ENCODE results near the gene PSRC1.
A peak's percentile ranks its signal among the peaks of the same experiment; 100 is the strongest.
"Not testable (repeated sequence)": the region's sequence is repeated elsewhere in the genome, so short reads cannot be mapped to it uniquely, and the experiment has no call there.

Gene PSRC1

DNA sequence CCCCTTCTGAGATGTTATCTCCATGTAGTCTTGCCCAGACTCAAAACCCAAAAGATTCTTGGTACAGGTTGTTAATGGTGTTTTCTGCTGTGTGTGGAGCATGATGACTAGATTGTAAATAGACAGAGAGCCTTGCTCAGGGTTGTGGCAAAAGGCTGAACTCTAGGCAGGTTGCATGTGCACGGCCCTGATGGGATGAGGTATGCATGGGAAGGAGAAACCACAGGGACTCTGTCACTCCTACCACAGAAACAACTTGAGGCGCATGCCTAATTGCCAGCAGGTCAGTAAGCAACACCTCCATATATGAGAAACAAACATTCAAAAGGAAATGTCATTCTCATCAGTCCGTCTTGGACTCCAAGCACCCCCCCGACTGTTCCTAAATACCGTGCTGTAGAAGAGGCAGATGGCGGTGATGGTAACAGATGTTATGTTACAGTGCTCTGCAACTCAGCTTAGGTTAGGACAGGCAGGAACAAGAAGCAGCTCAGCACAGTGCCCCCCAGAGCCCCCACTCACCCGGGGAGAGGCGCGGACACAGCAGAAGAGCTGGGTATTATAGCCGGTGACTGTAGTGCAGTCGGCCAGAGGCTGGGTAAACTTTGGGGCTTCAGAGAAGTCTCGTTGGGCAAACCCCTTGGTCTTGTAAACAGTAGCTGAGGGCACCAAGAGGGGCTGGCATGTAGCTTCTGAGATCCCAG is 12.9 kb upstream of the PSRC1 start:
- no peak for DNase-seq

DNA sequence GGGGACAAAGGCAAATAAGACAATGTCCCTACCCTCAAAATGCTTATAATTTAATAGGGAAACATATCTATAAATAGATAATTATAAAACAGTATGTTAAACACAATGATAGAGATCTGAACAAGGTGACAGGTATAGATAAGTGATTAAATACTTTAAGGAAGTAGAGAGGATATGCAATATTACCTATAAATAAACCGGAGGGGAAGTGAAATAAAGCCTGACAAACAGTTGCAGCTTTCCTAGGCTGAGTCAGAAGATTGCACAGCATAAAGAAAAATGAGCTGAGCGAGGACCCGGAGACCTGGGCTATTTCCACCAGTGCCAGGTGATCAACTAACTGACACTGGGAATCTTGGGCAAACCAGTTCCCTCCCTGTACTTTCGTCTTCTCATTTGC is 11.5 kb upstream of the PSRC1 start:
- DNase-seq, result no peak

DNA sequence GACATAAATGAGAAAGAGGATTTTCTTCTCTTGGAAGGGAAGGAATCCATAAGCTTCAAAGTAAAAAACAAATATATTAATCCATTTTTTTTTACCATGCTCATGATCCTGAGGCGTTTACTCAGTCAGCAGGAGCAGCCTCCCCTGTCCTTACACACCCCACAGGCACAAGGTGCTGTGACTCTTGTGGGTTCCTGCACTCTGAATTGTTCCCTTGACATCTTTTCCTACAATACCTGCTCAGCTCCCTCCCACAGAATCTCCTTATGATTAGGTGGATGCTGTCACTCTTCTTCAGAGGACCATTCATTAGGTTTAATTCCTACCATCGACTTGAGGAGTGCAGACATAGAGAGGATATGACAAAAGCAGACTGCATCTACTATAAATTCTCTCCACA is 10.1 kb upstream of the PSRC1 start:
- no peak for DNase-seq

DNA sequence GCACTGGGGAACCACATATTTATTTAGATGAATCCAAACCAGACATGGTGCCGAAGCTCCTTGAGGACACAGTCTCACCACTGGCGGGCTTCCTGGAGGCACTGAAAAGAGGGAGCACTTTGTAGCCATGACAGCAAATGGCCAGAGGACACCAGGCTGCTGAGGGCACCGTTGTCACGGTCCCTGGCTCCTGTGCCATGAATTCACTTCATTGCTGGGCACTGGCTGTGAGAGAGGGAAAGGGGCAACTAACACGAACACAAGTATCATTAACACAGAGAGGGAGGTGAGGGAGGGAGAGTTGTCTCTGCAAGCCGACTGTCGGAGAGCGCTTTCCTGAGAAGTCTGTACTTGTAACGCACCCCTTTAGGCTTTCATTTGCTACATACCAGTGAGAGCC is 9.4 kb upstream of the PSRC1 start:
- DNase-seq, result no peak

DNA sequence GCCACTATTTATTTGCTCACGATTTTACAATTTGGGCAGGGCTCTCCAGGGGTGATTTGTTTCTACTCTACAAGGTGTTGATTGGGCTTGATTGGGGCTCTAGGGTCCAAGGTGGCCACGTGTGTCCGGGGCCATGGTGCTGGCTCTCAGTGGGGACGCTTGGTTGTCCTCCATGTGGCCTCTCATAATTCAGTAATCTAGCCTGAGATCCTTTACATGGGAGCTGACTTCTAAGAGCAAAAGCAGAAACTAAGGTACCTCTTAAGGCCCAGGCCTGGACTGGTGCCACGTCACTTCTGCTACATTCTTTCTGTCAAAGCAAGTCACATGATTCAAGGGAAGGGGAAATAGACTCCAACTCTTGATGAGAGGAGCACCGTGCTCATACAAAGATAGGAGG is 8.1 kb upstream of the PSRC1 start:
- peak; percentile 33 for DNase-seq

DNA sequence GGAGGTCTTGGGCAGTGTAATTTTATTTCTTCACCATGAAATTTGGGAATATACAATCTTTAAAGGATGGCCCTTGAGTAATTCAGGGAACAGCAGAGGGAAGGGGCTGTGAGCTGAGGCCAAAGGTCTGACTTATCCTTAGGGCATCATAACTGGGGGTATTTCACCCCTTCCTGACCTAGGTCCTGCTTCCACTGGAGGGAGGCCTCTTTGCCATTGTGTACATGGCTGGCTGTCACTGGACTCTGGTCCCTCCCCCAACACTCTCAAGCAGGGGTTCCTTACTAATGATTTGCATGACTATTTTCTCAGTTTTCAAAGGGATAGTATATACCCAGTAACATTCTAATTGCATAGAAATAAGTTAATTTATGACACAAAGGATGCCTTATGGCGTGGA is 7.2 kb upstream of the PSRC1 start:
- DNase-seq, result no peak

DNA sequence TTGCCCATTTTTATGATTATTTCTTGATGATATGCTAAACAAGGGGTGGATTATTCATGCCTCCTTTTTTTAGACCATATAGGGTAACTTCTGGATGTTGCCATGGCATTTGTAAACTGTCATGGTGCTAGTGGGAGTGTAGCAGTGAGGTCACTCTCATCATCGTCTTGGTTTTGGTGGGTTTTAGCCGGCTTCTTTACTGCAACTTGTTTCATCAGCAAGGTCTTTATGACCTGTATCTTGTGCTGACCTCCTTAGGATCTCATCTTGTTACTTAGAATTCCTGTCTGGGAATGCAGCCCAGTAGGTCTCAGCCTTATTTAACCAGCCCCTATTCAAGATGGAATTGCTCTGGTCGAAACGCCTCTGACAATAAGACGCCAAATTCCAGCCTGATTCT is 3.8 kb upstream of the PSRC1 start:
- DNase-seq, result not testable (repeated sequence)

DNA sequence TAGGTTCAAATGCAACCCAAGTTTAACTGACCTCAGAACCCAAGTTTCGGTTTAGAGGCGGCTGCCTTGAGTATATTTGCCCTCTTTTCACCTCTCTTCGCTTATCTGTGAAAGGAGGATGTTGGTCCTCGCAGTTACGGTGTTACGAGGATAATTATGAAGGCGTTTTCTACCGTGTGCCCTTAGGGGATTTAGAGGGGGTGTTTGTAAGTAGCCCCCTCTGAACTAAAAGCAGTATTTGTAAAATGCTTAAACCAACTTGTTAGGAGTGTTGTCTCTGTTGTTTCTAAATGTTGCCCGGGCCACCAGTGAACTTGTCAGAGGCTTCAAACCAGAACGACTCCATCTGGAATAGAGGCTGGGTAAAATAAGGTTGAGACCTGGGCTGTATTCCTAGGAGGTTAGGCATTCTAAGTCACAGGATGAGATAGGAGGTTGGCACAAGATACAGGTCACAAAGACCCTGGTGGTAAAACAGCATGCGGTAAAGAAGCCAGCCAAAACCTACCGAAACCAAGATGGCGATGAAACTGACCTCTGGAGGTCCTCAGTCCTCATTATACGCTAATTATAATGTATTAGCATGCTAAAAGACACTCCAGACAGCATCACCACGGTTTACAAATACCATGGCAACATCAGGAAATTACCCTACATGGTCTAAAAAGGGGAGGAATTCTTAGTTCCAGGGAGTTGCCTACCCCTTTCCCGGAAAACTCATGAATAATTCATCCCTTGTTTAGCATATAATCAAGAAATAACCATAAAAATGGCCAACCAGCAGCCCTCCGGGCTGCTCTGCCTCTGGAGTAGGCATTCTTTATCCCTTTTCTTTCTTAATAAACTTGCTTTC is 1.0 kb upstream of the PSRC1 start:
- DNase-seq, result no peak

DNA sequence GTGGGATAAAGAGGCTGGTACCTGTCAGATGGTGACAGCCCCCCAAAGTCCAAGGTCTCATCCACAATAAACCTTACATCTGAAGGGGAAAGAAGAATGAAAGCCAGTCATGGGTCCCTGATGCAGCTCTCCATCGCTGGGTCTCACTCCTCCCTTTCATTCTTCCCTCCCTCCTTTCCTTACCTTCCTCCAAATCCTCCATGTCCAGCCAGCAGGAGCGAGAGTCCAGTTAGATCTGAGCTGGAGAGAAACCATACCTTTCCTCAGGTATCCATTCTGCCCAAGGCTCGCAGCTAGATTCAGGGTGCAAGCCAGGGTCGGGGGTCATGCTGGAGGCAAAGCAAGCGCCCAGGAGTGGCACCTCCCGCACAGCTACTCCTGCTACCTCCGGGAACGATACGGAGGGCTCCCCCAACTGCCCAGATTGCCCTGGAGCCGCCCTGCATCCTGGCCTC is 421 bp downstream of the PSRC1 start:
- no peak for DNase-seq

DNA sequence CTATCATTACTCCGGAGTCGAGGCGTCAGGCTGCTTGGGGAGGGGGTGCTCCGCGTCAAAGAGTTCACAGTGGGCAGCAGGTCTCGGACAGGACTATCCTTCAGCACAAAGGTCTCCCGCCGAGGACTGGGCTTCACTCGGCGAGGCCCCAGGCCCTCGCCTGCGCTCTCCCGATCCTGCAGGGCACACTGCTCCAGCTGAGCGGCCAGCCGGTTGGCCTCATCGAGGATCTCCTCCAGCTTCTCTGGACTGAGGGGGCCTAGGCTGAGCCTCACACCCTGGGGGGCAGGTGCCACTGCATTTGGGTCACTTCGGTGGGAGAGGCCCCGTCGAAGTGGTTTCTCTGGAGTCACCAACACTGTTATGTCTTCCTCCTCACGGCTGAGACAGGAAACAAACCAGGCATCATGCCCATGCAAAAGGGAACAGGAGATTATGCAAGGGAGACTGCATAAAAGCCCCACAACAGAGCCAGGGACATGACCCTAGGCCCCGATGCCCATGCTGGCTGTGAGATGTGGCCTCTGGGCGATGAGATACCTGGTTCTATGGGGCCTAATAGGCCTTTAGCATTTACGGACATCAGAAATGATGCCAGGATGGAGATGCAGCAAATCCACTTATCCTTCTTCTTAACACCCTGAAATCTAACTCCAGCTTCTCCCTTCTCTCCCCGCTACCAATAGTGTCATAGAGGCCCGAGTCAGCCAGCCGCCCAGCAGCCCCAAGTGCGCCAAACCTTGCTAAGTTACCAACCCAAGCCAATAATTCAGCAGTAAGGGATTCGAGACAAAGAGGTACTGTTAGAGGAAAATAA is 1.1 kb downstream of the PSRC1 start:
- no peak for DNase-seq

DNA sequence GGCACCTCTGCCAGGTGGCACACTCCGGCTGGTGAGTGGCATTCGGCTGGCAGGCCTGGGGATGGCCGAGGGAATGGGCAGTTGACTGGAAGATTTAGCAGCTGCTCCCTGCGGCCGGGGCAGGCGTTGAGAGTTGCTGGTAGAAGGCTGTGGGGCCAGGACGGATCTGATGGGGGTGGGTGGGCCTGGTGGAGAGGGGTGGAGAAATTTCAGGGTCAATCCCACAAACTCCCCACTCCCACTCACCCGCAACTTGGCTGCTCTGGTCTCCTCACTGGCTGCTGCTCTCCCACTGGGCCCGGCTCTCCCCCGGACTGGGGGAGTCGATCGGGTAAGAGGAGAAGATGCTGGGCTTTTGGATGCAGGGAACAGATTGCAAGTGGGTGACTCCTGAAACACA is 2.1 kb downstream of the PSRC1 start:
- no peak for DNase-seq

DNA sequence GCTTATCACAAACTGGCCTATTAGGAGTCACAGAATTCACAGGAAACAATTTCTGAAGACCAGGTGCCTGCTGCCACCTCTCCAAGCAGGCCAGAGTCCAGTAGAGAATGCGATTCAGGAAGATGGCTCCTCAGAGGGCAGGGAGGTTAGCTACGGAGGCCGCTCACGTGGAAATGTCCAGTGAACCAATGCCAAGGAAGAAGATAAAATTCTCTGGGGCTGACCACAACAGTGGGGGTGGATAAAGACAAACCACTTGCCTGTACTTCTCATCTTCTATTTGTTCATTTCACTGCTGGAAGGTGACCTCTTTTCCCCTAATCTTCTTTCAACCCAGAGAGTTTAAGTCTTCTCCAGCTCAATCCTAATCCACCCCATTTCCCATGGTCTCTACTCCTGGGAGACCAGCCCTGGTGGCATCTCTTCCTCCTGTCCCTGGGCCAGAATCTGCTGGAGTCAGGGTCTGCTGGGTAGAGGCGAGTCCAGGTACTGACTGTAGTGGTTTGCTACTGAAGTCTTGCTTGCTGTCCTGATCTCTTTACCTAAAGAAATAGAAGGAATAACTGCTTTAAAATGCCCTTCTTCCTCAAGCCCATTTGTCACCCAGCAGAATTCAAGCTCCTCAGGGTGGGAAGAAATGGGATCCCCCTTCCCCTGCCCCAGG is 3.2 kb downstream of the PSRC1 start:
- no peak for DNase-seq

DNA sequence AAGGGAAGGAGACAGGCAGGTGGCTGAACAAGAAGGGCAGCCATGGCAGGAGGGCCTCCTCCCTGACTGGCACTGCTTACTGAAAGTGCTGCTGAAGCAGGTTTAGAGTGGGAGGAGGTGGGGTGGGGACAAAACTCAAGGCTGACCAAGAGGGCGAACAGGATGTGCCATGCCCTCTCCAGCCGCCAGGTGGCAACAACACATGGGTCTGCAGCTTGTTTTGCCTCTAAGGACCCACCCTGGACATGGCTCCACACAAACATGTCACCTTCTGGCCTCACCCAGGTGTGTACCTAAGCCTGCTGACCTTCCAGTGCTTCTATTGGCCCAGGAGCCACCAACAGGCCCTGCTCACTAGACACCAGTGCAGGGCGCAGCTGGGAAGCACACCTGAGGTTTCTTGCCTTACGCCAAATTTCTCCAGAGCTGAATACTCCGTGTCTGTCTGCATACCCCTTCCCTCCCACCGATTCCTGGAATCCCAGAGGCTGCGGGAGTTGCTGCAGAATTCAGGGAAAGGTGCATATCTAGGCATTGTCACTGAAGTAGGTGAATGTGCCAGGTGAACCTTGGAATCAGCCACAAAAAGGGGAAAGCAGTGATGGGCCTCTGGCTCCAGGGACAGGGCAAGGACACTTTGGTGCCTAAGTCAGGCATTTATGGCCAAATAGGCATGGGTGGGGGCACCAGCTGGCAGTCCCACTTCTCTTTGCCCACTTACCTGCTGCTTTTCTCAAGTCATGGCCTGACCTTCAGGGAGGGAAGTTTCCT is 5.3 kb downstream of the PSRC1 start:
- peak; percentile 53 for DNase-seq

DNA sequence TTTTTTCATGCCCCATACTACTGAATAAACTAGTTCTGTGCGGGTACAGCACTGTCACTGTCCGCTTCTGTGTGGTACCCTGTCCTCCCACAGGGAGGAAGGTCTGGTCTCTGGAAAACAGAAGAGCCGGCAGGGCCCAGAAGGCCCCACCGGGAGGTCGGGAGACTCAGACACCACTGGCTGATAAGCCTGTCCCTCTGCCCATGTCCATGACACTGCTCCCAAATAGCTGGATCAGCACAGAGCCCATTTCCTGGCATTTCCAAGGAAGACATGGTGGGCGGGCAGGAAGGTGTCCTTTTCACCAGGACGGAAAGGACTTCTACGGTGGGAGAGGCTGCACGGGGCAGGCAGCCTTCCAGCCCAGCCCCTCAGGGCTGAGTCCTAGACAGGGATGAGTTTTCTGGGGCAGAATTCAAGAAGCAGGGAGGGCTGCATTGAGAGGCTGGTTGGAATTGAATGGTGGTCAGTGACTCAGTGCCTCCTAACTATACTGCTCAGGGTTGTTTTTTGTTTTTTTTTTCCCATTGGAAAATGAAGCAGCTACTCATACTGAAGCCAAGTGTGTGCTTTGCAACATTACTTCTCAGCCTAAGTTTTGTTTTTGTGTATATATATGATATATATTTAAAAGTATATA is 7.1 kb downstream of the PSRC1 start:
- no peak for DNase-seq

DNA sequence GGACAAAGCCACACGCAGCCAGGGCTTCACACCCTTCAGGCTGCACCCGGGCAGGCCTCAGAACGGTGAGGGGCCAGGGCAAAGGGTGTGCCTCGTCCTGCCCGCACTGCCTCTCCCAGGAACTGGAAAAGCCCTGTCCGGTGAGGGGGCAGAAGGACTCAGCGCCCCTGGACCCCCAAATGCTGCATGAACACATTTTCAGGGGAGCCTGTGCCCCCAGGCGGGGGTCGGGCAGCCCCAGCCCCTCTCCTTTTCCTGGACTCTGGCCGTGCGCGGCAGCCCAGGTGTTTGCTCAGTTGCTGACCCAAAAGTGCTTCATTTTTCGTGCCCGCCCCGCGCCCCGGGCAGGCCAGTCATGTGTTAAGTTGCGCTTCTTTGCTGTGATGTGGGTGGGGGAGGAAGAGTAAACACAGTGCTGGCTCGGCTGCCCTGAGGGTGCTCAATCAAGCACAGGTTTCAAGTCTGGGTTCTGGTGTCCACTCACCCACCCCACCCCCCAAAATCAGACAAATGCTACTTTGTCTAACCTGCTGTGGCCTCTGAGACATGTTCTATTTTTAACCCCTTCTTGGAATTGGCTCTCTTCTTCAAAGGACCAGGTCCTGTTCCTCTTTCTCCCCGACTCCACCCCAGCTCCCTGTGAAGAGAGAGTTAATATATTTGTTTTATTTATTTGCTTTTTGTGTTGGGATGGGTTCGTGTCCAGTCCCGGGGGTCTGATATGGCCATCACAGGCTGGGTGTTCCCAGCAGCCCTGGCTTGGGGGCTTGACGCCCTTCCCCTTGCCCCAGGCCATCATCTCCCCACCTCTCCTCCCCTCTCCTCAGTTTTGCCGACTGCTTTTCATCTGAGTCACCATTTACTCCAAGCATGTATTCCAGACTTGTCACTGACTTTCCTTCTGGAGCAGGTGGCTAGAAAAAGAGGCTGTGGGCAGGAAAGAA is 8.1 kb downstream of the PSRC1 start:
- DNase-seq, result no peak

DNA sequence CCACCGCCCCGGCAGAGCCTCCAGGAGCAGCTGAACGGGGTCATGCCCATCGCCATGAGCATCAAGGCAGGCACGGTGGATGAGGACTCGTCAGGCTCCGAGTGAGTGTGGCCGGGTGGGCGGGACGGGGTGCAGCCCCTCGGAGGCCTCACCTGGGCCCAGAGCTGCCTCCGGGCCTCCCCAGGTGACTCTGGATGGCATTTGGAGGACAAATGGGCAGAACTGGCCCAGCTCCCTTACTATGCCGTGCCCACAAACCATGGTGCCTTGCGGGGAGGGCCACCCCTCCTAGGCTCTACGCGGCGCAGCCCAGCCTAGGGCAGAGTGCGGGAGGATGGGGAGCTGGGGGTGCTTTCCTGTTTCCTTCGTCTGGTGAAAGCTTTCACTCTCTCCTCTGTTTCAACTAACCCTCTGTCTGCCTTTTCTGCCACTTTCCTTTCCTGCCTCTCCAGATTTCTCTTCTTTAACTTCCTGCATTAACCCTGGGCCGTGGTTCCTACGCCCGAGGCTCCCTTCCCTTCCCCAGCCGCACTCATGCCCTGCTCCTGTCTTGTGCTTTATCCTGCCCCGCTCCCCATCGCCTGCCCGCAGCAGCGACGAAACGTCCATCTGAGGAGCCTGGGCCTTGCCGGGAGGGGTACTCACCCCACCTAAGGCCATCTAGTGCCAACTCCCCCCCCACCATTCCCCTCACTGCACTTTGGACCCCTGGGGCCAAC is 9.2 kb downstream of the PSRC1 start:
- DNase-seq, result no peak

DNA sequence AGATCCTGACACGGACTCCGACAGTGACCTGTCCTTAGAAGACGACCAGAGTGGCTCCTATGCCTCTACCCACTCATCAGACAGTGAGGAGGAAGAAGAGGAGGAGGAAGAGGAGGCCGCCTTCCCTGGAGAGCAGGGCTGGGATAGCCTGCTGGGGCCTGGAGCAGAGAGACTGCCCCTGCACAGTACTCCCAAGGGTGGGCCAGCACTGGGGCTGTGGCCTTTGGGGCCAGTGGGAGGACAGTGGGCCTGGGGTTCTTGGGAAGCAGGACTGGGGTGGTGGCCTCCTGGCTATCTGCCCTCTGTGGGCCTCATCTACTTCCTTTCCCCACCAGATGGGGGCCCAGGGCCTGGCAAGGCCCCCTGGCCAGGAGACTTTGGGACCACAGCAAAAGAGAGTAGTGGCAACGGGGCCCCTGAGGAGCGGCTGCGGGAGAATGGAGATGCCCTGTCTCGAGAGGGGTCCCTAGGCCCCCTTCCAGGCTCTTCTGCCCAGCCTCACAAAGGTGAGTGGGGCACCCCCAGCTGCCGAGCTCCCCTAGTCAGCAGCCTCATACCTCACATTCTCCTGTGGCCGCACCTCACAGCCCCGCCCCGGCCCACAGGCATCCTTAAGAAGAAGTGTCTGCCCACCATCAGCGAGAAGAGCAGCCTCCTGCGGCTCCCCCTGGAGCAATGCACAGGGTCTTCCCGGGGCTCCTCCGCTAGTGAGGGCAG is 10.0 kb downstream of the PSRC1 start:
- no peak for DNase-seq

DNA sequence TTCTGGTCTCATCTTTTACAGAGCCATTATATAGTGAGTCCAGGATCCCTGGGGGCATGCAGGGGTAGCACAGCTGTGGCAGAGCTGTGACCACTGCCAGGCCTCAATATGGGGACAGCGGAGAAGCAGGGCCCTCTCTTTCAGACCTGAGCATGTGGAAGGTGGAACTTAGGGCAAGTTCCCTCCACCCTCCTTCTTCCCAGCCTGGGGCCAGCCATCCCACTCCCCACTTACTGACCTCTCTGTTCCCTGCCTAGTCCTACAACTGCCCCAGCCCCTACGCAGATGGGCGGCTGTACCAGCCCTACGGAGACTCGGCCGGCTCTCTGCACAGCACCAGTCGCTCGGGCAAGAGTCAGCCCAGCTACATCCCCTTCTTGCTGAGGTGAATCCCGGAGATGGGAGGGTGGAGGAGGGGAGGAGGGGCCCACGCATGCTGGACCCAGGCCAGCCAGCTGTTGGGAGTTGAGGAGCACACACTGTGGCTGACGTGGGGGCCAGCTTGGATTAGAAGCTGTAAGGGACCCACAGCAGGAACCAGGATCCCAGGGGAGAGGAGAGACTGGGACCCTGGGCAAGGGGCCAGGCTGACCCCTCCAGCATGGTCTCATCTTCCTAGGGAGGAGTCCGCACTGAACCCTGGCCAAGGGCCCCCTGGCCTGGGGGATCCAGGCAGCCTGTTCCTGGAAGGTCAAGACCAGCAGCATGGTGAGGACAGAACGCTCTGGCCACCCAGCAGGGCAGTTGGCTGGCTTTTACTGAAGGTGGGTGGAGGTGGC is 10.7 kb downstream of the PSRC1 start:
- no peak for DNase-seq

All from CD4-positive, alpha-beta T cell treated with Interferon gamma for 1 hour (primary cell).